IMR-90 (cell line): Measurements from ENCODE around the gene BEGAIN. TPM values are rescaled to one million over a fixed set of nuclear protein-coding genes. Genes with fewer than 3 reads are reported as not detected.

Experiments
- ATAC-seq: fragments of 200-7000 bp; cut with Tn5 transposase; 2 replicates; pipeline ENCODE4 v1.9.1; 2020; ENCODE audit warnings: low read depth, mild to moderate bottlenecking, moderate library complexity
- BruUV-seq: library from RNA; stranded (reverse); fragments of 400-500 nt; replicated peaks from 2 replicates; lab custom pipeline; 2021; lab: Mats Ljungman, UMichigan
- CTCF ChIA-PET: fragments of 300-600 bp; formaldehyde crosslinking; extraction: SDS; loops from one replicate; lab custom pipeline; 2021; ENCODE audit warnings: antibody characterized with exemption; lab: Yijun Ruan, JAX
- POLR2A ChIA-PET: fragments of 300-600 bp; sonication (Branson Sonifier 250); formaldehyde crosslinking; loops from one replicate; lab custom pipeline; 2022; ENCODE audit warnings: antibody characterized with exemption; ENCODE audit not compliant: unreplicated experiment; lab: Charles Lee
- DNase-seq: peaks from one replicate; pipeline ENCODE4 v3.0.0; 2013
- H2AFZ ChIP-seq: replicated peaks from 2 replicates; pipeline ENCODE3; 2013; ENCODE audit warnings: low read length, mild to moderate bottlenecking; ENCODE audit not compliant: poor library complexity
- H2AK5ac ChIP-seq: 2 replicates; pipeline ENCODE4 v1.6.1; 2013; ENCODE audit warnings: low read depth, low read length, inconsistent platforms
- H2AK9ac ChIP-seq: replicated peaks from 2 replicates; pipeline ENCODE3; 2013; ENCODE audit warnings: mild to moderate bottlenecking, low read depth, low read length, moderate library complexity; ENCODE audit not compliant: poor library complexity
- H2BK120ac ChIP-seq: 2 replicates; pipeline ENCODE4 v1.6.1; 2013; ENCODE audit warnings: low read depth, low read length, inconsistent platforms
- H2BK15ac ChIP-seq: 3 replicates; pipeline ENCODE4 v1.6.1; 2013; ENCODE audit warnings: low read depth, low read length, inconsistent platforms
- H2BK20ac ChIP-seq: 2 replicates; pipeline ENCODE4 v1.6.1; 2013; ENCODE audit warnings: low read depth, mild to moderate bottlenecking, inconsistent platforms, low read length, moderate library complexity
- H2BK5ac ChIP-seq: 2 replicates; pipeline ENCODE4 v1.6.1; 2013; ENCODE audit warnings: mild to moderate bottlenecking, low read depth, low read length, inconsistent platforms; ENCODE audit not compliant: poor library complexity, severe bottlenecking
- H3K14ac ChIP-seq: replicated peaks from 2 replicates; pipeline ENCODE4 v1.6.1; 2013; ENCODE audit warnings: low read depth, low read length, inconsistent platforms
- H3K18ac ChIP-seq: 2 replicates; pipeline ENCODE4 v1.6.1; 2013; ENCODE audit warnings: low read depth, low read length, control low read depth
- H3K23ac ChIP-seq: 2 replicates; pipeline ENCODE4 v1.6.1; 2013; ENCODE audit warnings: low read depth, low read length, inconsistent platforms
- H3K27ac ChIP-seq: 2 replicates; pipeline ENCODE4 v1.5.1; 2013; ENCODE audit warnings: mild to moderate bottlenecking, control low read depth, low read length; ENCODE audit not compliant: insufficient read depth
- H3K27me3 ChIP-seq: 2 replicates; pipeline ENCODE4 v1.6.1; 2013; ENCODE audit warnings: low read length; ENCODE audit not compliant: control insufficient read depth, insufficient read depth
- H3K36me3 ChIP-seq: 2 replicates; pipeline ENCODE4 v1.6.1; 2013; ENCODE audit warnings: low read length, mixed read lengths; ENCODE audit not compliant: control insufficient read depth, insufficient read depth
- H3K4ac ChIP-seq: 2 replicates; pipeline ENCODE4 v1.6.1; 2013; ENCODE audit warnings: low read depth, low read length, inconsistent platforms
- H3K4me1 ChIP-seq: 2 replicates; pipeline ENCODE4 v1.6.1; 2013; ENCODE audit warnings: low read length, mixed read lengths; ENCODE audit not compliant: control insufficient read depth, insufficient read depth
- H3K4me2 ChIP-seq: 2 replicates; pipeline ENCODE4 v1.6.1; 2013; ENCODE audit warnings: low read depth, mild to moderate bottlenecking, control low read depth, low read length, moderate library complexity
- H3K4me3 ChIP-seq: 2 replicates; pipeline ENCODE4 v1.5.1; 2013; ENCODE audit warnings: low read depth, mild to moderate bottlenecking, control low read depth, low read length, moderate library complexity; ENCODE audit not compliant: insufficient read depth
- H3K56ac ChIP-seq: 2 replicates; pipeline ENCODE4 v1.6.1; 2013; ENCODE audit warnings: low read length, inconsistent platforms; ENCODE audit not compliant: insufficient read depth; ENCODE audit errors: extremely low read depth
- H3K79me1 ChIP-seq, 2 experiments: 2 replicates each; pipeline ENCODE4 v1.6.1; 2013; ENCODE audit warnings: low read length in 2 of 2, inconsistent platforms in 1 of 2, low read depth in 1 of 2
- H3K9ac ChIP-seq: 2 replicates; pipeline ENCODE4 v1.6.1; 2013; ENCODE audit warnings: low read depth, low read length, control low read depth
- H3K9me1 ChIP-seq: 2 replicates; pipeline ENCODE4 v1.6.1; 2013; ENCODE audit warnings: low read length, inconsistent platforms; ENCODE audit not compliant: insufficient read depth
- H3K9me3 ChIP-seq: 2 replicates; pipeline ENCODE4 v1.6.1; 2013; ENCODE audit warnings: low read length; ENCODE audit not compliant: control insufficient read depth, insufficient read depth
- H4K20me1 ChIP-seq: 2 replicates; pipeline ENCODE4 v1.6.1; 2013; ENCODE audit warnings: low read length, inconsistent platforms; ENCODE audit not compliant: insufficient read depth
- H4K5ac ChIP-seq: 2 replicates; pipeline ENCODE4 v1.6.1; 2013; ENCODE audit warnings: mild to moderate bottlenecking, low read depth, low read length, control low read depth
- H4K8ac ChIP-seq, 2 experiments: 2 replicates each; pipeline ENCODE4 v1.6.1; 2013; ENCODE audit warnings: low read depth in 2 of 2, low read length in 2 of 2, control low read depth in 1 of 2, inconsistent platforms in 1 of 2
- H4K91ac ChIP-seq: 2 replicates; pipeline ENCODE4 v1.6.1; 2013; ENCODE audit warnings: low read depth, low read length, inconsistent platforms; ENCODE audit not compliant: insufficient read depth
- BHLHE40 ChIP-seq: fragments of 150-350 bp; IDR thresholded peaks from 2 replicates; pipeline ENCODE4 v1.6.1; 2016; ENCODE audit warnings: mild to moderate bottlenecking, low read depth, low read length
- CEBPB ChIP-seq: IDR thresholded peaks from 2 replicates; pipeline ENCODE4 v1.6.1; 2012; ENCODE audit warnings: low read depth, low read length, improper control_type of control experiment
- CHD1 ChIP-seq: IDR thresholded peaks from 2 replicates; pipeline ENCODE4 v1.6.1; 2012; ENCODE audit warnings: low read depth, low read length, improper control_type of control experiment
- CTCF ChIP-seq: conservative IDR thresholded peaks from 2 replicates; pipeline ENCODE4 v1.5.1; 2012; ENCODE audit warnings: mild to moderate bottlenecking, low read depth, low read length, improper control_type of control experiment
- ELK1 ChIP-seq: fragments of 150-350 bp; IDR thresholded peaks from 2 replicates; pipeline ENCODE4 v1.6.1; 2016; ENCODE audit warnings: low read depth, mild to moderate bottlenecking, low read length, moderate library complexity, borderline replicate concordance
- FOS ChIP-seq: fragments of 150-350 bp; IDR thresholded peaks from 2 replicates; pipeline ENCODE4 v1.6.1; 2016; ENCODE audit warnings: low read depth, low read length
- MAFK ChIP-seq: IDR thresholded peaks from 2 replicates; pipeline ENCODE4 v1.6.1; 2012; ENCODE audit warnings: low read depth, low read length, improper control_type of control experiment
- MAZ ChIP-seq: IDR thresholded peaks from 2 replicates; pipeline ENCODE4 v1.6.1; 2012; ENCODE audit warnings: low read depth, mild to moderate bottlenecking, low read length, improper control_type of control experiment, moderate library complexity, borderline replicate concordance
- MXI1 ChIP-seq: IDR thresholded peaks from 2 replicates; pipeline ENCODE4 v1.6.1; 2012; ENCODE audit warnings: low read depth, mild to moderate bottlenecking, low read length, moderate library complexity, borderline replicate concordance
- NFE2L2 ChIP-seq: fragments of 150-350 bp; IDR thresholded peaks from 2 replicates; pipeline ENCODE4 v1.6.1; 2016; ENCODE audit warnings: low read depth, mild to moderate bottlenecking, low read length
- POLR2A ChIP-seq: IDR thresholded peaks from 2 replicates; pipeline ENCODE4 v1.6.1; 2012; ENCODE audit warnings: mild to moderate bottlenecking, low read depth, low read length
- RAD21 ChIP-seq: IDR thresholded peaks from 2 replicates; pipeline ENCODE4 v1.6.1; 2012; ENCODE audit warnings: low read length, improper control_type of control experiment
- RCOR1 ChIP-seq: IDR thresholded peaks from 2 replicates; pipeline ENCODE4 v1.6.1; 2012; ENCODE audit warnings: mild to moderate bottlenecking, low read length, improper control_type of control experiment; ENCODE audit not compliant: insufficient replicate concordance
- RFX5 ChIP-seq: IDR thresholded peaks from 2 replicates; pipeline ENCODE4 v1.8.0; 2012; ENCODE audit warnings: low read depth, mild to moderate bottlenecking, low read length, moderate library complexity
- SMC3 ChIP-seq: fragments of 150-350 bp; IDR thresholded peaks from 2 replicates; pipeline ENCODE4 v1.6.1; 2016; ENCODE audit warnings: low read depth, mild to moderate bottlenecking, antibody characterized with exemption, low read length, moderate library complexity
- USF2 ChIP-seq: fragments of 150-350 bp; IDR thresholded peaks from 2 replicates; pipeline ENCODE4 v1.6.1; 2017; ENCODE audit warnings: mild to moderate bottlenecking, antibody characterized with exemption, low read length, low read depth
- WGBS, 2 experiments: methylation state at CpG; one replicate each; pipeline versions ENCODE4 v1.1.5 to v1.1.7; 2013; ENCODE audit warnings: missing lambda C conversion rate in 2 of 2; ENCODE audit not compliant: insufficient read length in 1 of 2; ENCODE audit errors: extremely low coverage in 2 of 2; 5-methylcytosine and 5-hydroxymethylcytosine counted together
- dilution Hi-C: fragments of 300-500 bp; cut with HindIII; formaldehyde crosslinking; loops from one replicate; pipeline ENCODE4 v1.14.3; 2018; ENCODE audit warnings: low sequenced_read_pairs; ENCODE audit not compliant: unreplicated experiment
- in situ Hi-C: fragments of 300-500 bp; cut with MboI; formaldehyde crosslinking; loops from 3 replicates; pipeline ENCODE4 v1.14.3; 2019; ENCODE audit warnings: low sequenced_read_pairs, inconsistent platforms, mixed read lengths
- intact Hi-C: fragments of 100-400 bp; cut with micrococcal nuclease; formaldehyde crosslinking; loops from 2 replicates; pipeline ENCODE4 v1.10.0; 2022
- polyA plus RNA-seq, 3 experiments: library from polyadenylated mRNA; depleted of rRNA; stranded (reverse); fragments of >200 nt; gene quantifications; 2 replicates each; pipeline ENCODE4 v1.2.3, GENCODE V29; 2012; ENCODE audit warnings: low replicate concordance in 1 of 3
- total RNA-seq: library from RNA; depleted of rRNA; stranded (reverse); fragments of >200 nt; gene quantifications from 2 replicates; pipeline ENCODE4 v1.2.3, GENCODE V29; 2012

Gene BEGAIN
- total and polyA plus RNA-seq, 2 of the 4 experiments (the other 2 are of a cell fraction), result 0.18 to 0.99 TPM

GRCh38 chr14:100592461-100592891 lies 5.3 kb upstream of the BEGAIN start:
- TF ChIP-seq POLR2A (no peak), SMC3 (no peak), MAFK (no peak), ELK1 (no peak), CHD1 (no peak), RCOR1 (no peak), FOS (no peak), CEBPB (no peak), USF2 (no peak), MAZ (no peak), RAD21 (no peak), NFE2L2 (no peak), BHLHE40 (no peak), MXI1 (no peak), CTCF (no peak), RFX5 (no peak)
- Histone ChIP-seq H2AK5ac (no peak overlapping the region), H3K23ac (no peak overlapping the region), H3K4me2 (no peak overlapping the region), H3K9ac (no peak overlapping the region), H3K9me1 (no peaks in the 10 kb centered on the region), H3K36me3 (no peaks in the 10 kb centered on the region), H2BK5ac (no peak overlapping the region), H4K20me1 (no peaks in the 10 kb centered on the region; the same call in 1 of the 2 replicates), H3K9me3 (no peaks in the 10 kb centered on the region), H3K79me1 (no peaks in the 10 kb centered on the region), H3K14ac (no peak overlapping the region), H3K4me1 (no peaks in the 10 kb centered on the region), H2BK20ac (no peak overlapping the region), H3K18ac (no peak overlapping the region), H2AFZ (peak overlapping the region; percentile 51), H3K27ac (no peak overlapping the region), H3K4me3 (no peak overlapping the region), H2BK120ac (no peak overlapping the region), H3K56ac (no peak overlapping the region), H4K8ac (no peak overlapping the region), H2BK15ac (no peak overlapping the region), H3K27me3 (peaks cover 76% of the 10 kb centered on the region), H4K5ac (no peak overlapping the region), H4K91ac (no peak overlapping the region), H3K4ac (no peak overlapping the region), H2AK9ac (no peak overlapping the region)
- DNase-seq, result no peak
- no TSS peak for BruUV-seq
- CTCF ChIA-PET, result no interaction called here
- 70% methylated on average over 2 of the region's 10 CpGs; no CpG with 5 or more reads in 1 of the 2 experiments for WGBS, 2 experiments
- no peak for ATAC-seq
- POLR2A ChIA-PET, result no interaction called here
- intact Hi-C loops (no loop called here), in situ Hi-C loops (no loop called here), dilution Hi-C loops (no loop called here)
